Keratinocyte (primary cell): Measurements from ENCODE around the gene THBD. TPM values are rescaled to one million over a fixed set of nuclear protein-coding genes. Genes with fewer than 3 reads are reported as not detected.

Experiments
- DNase-seq: peaks from one replicate; pipeline ENCODE4 v3.0.0-alpha.2; 2011; ENCODE audit warnings: low read depth, missing footprints, low spot score
- FAIRE-seq: peaks from 2 replicates; lab custom pipeline; 2011; peaks lifted over from hg19 to GRCh38; lab: Jason Lieb, UNC
- H2AFZ ChIP-seq: 2 replicates; pipeline ENCODE4 v1.6.0; 2012; ENCODE audit warnings: low read length, control low read depth, inconsistent platforms; ENCODE audit not compliant: control insufficient read depth
- H3K27ac ChIP-seq: 2 replicates; pipeline ENCODE4 v1.5.1; 2011; ENCODE audit warnings: low read length; ENCODE audit not compliant: control insufficient read depth, insufficient read depth
- H3K27me3 ChIP-seq: 3 replicates; pipeline ENCODE4 v1.6.0; 2011; ENCODE audit warnings: low read length; ENCODE audit not compliant: control insufficient read depth, insufficient read depth; ENCODE audit errors: extremely low read depth
- H3K36me3 ChIP-seq, 2 experiments: 2 replicates in 1 of 2; 3 replicates in 1 of 2; pipeline ENCODE4 v1.5.1; 2011; ENCODE audit warnings: low read length in 2 of 2, mild to moderate bottlenecking in 1 of 2; ENCODE audit not compliant: control insufficient read depth in 2 of 2, insufficient read depth in 2 of 2; ENCODE audit errors: extremely low read depth in 1 of 2
- H3K4me1 ChIP-seq: 3 replicates; pipeline ENCODE4 v1.5.1; 2011; ENCODE audit warnings: low read length; ENCODE audit not compliant: control insufficient read depth, insufficient read depth; ENCODE audit errors: extremely low read depth
- H3K4me2 ChIP-seq: 3 replicates; pipeline ENCODE4 v1.6.0; 2011; ENCODE audit warnings: low read depth, low read length; ENCODE audit not compliant: control insufficient read depth, insufficient read depth; ENCODE audit errors: extremely low read depth
- H3K4me3 ChIP-seq, 3 experiments: fragments of 200-600 bp in 1 of 3; sonication (generic) in 1 of 3; 2 replicates in 2 of 3; 3 replicates in 1 of 3; pipeline ENCODE4 v1.5.1; 2011 to 2016; ENCODE audit warnings: low read length in 3 of 3, mild to moderate bottlenecking in 3 of 3, control low read depth in 2 of 3, inconsistent platforms in 1 of 3, low read depth in 1 of 3, mixed read lengths in 1 of 3, mixed run types in 1 of 3, moderate library complexity in 1 of 3; ENCODE audit not compliant: control insufficient read depth in 2 of 3, insufficient read depth in 2 of 3; ENCODE audit errors: extremely low read depth in 1 of 3
- H3K79me2 ChIP-seq: 2 replicates; pipeline ENCODE4 v1.6.0; 2012; ENCODE audit warnings: low read length; ENCODE audit not compliant: control insufficient read depth, insufficient read depth
- H3K9ac ChIP-seq: 3 replicates; pipeline ENCODE4 v1.6.0; 2011; ENCODE audit warnings: low read length; ENCODE audit not compliant: control insufficient read depth, insufficient read depth; ENCODE audit errors: extremely low read depth
- H3K9me1 ChIP-seq: 3 replicates; pipeline ENCODE4 v1.6.0; 2011; ENCODE audit warnings: low read length; ENCODE audit not compliant: control insufficient read depth, insufficient read depth; ENCODE audit errors: extremely low read depth
- H3K9me3 ChIP-seq: 2 replicates; pipeline ENCODE4 v1.5.1; 2012; ENCODE audit warnings: low read depth, low read length; ENCODE audit not compliant: control insufficient read depth
- H4K20me1 ChIP-seq: 3 replicates; pipeline ENCODE4 v1.6.0; 2011; ENCODE audit warnings: low read length; ENCODE audit not compliant: control insufficient read depth, insufficient read depth; ENCODE audit errors: extremely low read depth
- CTCF ChIP-seq, 3 experiments: IDR thresholded peaks in 1 of 3; conservative IDR thresholded peaks in 1 of 3; optimal IDR thresholded peaks in 1 of 3; 2 replicates in 2 of 3; 3 replicates in 1 of 3; pipeline versions ENCODE3 to v1.5.1; 2011; ENCODE audit warnings: low read length in 3 of 3, mild to moderate bottlenecking in 3 of 3, moderate library complexity in 2 of 3, control low read depth in 1 of 3, inconsistent platforms in 1 of 3; ENCODE audit not compliant: insufficient read depth in 2 of 3; ENCODE audit errors: extremely low read depth in 1 of 3
- EZH2 ChIP-seq: IDR thresholded peaks from one replicate; pipeline ENCODE4 v1.6.1; 2012; ENCODE audit warnings: inconsistent platforms, mild to moderate bottlenecking, low read length, moderate library complexity
- dilution Hi-C: fragments of 300-500 bp; cut with MboI; formaldehyde crosslinking; loops from one replicate; pipeline ENCODE4 v1.7.0; 2020; ENCODE audit warnings: low sequenced_read_pairs; ENCODE audit not compliant: extremely low pct_ligation_motif_present
- polyA plus RNA-seq, 5 experiments: library from polyadenylated mRNA; depleted of rRNA in 3 of 5; stranded (reverse) in 3 of 5; stranded (forward) in 1 of 5; unstranded in 1 of 5; fragments of >200 nt; gene quantifications; 1 replicate in 1 of 5; 2 replicates in 3 of 5; 3 replicates in 1 of 5; pipeline versions ENCODE4 v1.2.1 to v1.2.3, GENCODE V29; 2011 to 2012; ENCODE audit warnings: missing spikeins in 2 of 5, low read depth in 1 of 5, low replicate concordance in 1 of 5

THBD gene
- polyA plus RNA-seq, 1 donor (not counting 4 experiments of a cell fraction or from before 2014, with no cell fraction given) = 4.7 TPM

- no peak for TF ChIP-seq CTCF (optimal IDR thresholded peaks at IDR 0.05 in 1 of 3, IDR thresholded peaks at IDR 0.05 in 1 of 3, conservative IDR thresholded peaks at IDR 0.05 in 1 of 3; ENCODE audit: extremely low read depth in 1 of 3, insufficient read depth in 2 of 3, low read length in 3 of 3)
- no peak for TF ChIP-seq EZH2
- Histone ChIP-seq H3K27ac (no peak overlapping the region), H3K4me2 (no peak overlapping the region), H3K36me3 (no peaks in the 10 kb centered on the region), H3K27me3 (peaks cover 23% of the 10 kb centered on the region), H3K9me3 (no peaks in the 10 kb centered on the region), H3K9me1 (no peaks in the 10 kb centered on the region), H4K20me1 (no peaks in the 10 kb centered on the region), H3K9ac (no peak overlapping the region), H3K79me2 (no peaks in the 10 kb centered on the region), H2AFZ (no peak overlapping the region), H3K4me1 (no peaks in the 10 kb centered on the region), H3K4me3 (no peak overlapping the region)
- dilution Hi-C loops = loop anchor here (25.0 kb wide), 1 partner anchor 156 kb away; no protein-coding TSS in a partner anchor
- FAIRE-seq (no peak), DNase-seq (no peak)
Measured at GRCh38 chr20:23031346-23031745, 18.1 kb downstream of the THBD start.

GRCh38 chr20:23029324-23029723, 20.1 kb downstream of the THBD start:
- H3K9ac ChIP-seq = no peak overlapping the region
- H3K27ac ChIP-seq = no peak overlapping the region
- no peak for DNase-seq
- dilution Hi-C loops = loop anchor here (25.0 kb wide), 1 partner anchor 158 kb away; no protein-coding TSS in a partner anchor
- no peak for FAIRE-seq
- no peak overlapping the region for H2AFZ ChIP-seq
- H3K36me3 ChIP-seq = no peaks in the 10 kb centered on the region
- H3K9me3 ChIP-seq = no peaks in the 10 kb centered on the region
- no peaks in the 10 kb centered on the region for H4K20me1 ChIP-seq
- H3K79me2 ChIP-seq = no peaks in the 10 kb centered on the region
- H3K9me1 ChIP-seq = no peaks in the 10 kb centered on the region
- H3K4me1 ChIP-seq = no peaks in the 10 kb centered on the region
- peaks cover 7% of the 10 kb centered on the region for H3K27me3 ChIP-seq
- no peak for TF ChIP-seq CTCF (optimal IDR thresholded peaks at IDR 0.05 in 1 of 3, IDR thresholded peaks at IDR 0.05 in 1 of 3, conservative IDR thresholded peaks at IDR 0.05 in 1 of 3; ENCODE audit: extremely low read depth in 1 of 3, insufficient read depth in 2 of 3, low read length in 3 of 3)
- TF ChIP-seq EZH2 = no peak
- no peak overlapping the region for H3K4me3 ChIP-seq
- H3K4me2 ChIP-seq = no peak overlapping the region
